GM18511 (cell line): ENCODE measurements around the gene SLC35F5.
"Not testable (repeated sequence)": the region's sequence is repeated elsewhere in the genome, so short reads cannot be mapped to it uniquely, and the experiment has no call there.

Experiments
- ATAC-seq: cut with Tn5 transposase; IDR thresholded peaks from one replicate; pipeline ENCODE4 v1.9.1; 2021; ENCODE audit warnings: mild to moderate bottlenecking, moderate library complexity; ENCODE audit not compliant: unreplicated experiment

The SLC35F5 gene

GRCh38 chr2:113757138-113757657 is 756 bp upstream of the SLC35F5 start:
- ATAC-seq = no peak

GRCh38 chr2:113755835-113756354 is 547 bp downstream of the SLC35F5 start:
- ATAC-seq = peak; percentile 53

- no peak for ATAC-seq
Observed at GRCh38 chr2:113755035-113755834, 1.2 kb downstream of the SLC35F5 start.

- no peak for ATAC-seq
Observed at GRCh38 chr2:113754160-113754559, 2.3 kb downstream of the SLC35F5 start.

GRCh38 chr2:113750385-113750784 is 6.1 kb downstream of the SLC35F5 start:
- no peak for ATAC-seq

GRCh38 chr2:113741091-113741490 is 15.4 kb downstream of the SLC35F5 start:
- no peak for ATAC-seq

GRCh38 chr2:113739849-113740248 is 16.6 kb downstream of the SLC35F5 start:
- ATAC-seq = no peak

GRCh38 chr2:113734185-113734584 is 22.3 kb downstream of the SLC35F5 start:
- ATAC-seq = peak; percentile 95

- ATAC-seq = no peak
Observed at GRCh38 chr2:113724010-113724409, 32.4 kb downstream of the SLC35F5 start.

GRCh38 chr2:113723411-113723810 is 33.0 kb downstream of the SLC35F5 start:
- no peak for ATAC-seq

GRCh38 chr2:113720167-113720566 is 36.3 kb downstream of the SLC35F5 start:
- no peak for ATAC-seq

- ATAC-seq = no peak
Observed at GRCh38 chr2:113716291-113716690, 40.2 kb downstream of the SLC35F5 start.

- no peak for ATAC-seq
Observed at GRCh38 chr2:113712941-113713340, 43.5 kb downstream of the SLC35F5 start.

GRCh38 chr2:113711851-113712250 is 44.6 kb downstream of the SLC35F5 start:
- no peak for ATAC-seq

- ATAC-seq = no peak
Observed at GRCh38 chr2:113709022-113709421, 47.4 kb downstream of the SLC35F5 start.

- ATAC-seq = no peak
Observed at GRCh38 chr2:113707106-113707505, 49.3 kb downstream of the SLC35F5 start.

- ATAC-seq = no peak
Observed at GRCh38 chr2:113705982-113706523, 50.4 kb downstream of the SLC35F5 start.

- not testable (repeated sequence) for ATAC-seq
Observed at GRCh38 chr2:113704300-113704993, 52.0 kb downstream of the SLC35F5 start.

GRCh38 chr2:113703386-113704299 is 52.8 kb downstream of the SLC35F5 start:
- no peak for ATAC-seq

GRCh38 chr2:113700186-113700841 is 56.1 kb downstream of the SLC35F5 start:
- peak; percentile 93 for ATAC-seq
